ENCODE measurements around the gene NAIP.
"Not testable (repeated sequence)": the region's sequence is repeated elsewhere in the genome, so short reads cannot be mapped to it uniquely, and the experiment has no call there.

Gene NAIP, protein sequence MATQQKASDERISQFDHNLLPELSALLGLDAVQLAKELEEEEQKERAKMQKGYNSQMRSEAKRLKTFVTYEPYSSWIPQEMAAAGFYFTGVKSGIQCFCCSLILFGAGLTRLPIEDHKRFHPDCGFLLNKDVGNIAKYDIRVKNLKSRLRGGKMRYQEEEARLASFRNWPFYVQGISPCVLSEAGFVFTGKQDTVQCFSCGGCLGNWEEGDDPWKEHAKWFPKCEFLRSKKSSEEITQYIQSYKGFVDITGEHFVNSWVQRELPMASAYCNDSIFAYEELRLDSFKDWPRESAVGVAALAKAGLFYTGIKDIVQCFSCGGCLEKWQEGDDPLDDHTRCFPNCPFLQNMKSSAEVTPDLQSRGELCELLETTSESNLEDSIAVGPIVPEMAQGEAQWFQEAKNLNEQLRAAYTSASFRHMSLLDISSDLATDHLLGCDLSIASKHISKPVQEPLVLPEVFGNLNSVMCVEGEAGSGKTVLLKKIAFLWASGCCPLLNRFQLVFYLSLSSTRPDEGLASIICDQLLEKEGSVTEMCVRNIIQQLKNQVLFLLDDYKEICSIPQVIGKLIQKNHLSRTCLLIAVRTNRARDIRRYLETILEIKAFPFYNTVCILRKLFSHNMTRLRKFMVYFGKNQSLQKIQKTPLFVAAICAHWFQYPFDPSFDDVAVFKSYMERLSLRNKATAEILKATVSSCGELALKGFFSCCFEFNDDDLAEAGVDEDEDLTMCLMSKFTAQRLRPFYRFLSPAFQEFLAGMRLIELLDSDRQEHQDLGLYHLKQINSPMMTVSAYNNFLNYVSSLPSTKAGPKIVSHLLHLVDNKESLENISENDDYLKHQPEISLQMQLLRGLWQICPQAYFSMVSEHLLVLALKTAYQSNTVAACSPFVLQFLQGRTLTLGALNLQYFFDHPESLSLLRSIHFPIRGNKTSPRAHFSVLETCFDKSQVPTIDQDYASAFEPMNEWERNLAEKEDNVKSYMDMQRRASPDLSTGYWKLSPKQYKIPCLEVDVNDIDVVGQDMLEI (N-terminal part only)

GRCh38 chr5:71025289-71025953 lies at the start of gene NAIP:
Gene NAIP (minus strand): TSS chr5:71025339. CDS start chr5:71012915, 12,424 bp downstream.
- DNase-seq = not testable (repeated sequence)

- not testable (repeated sequence) for DNase-seq
Observed at GRCh38 chr5:71067262-71067928, 42.3 kb upstream of the NAIP start, which contains the start of gene GTF2H2. Gene GTF2H2 (minus strand): TSS chr5:71067676. CDS start chr5:71062763, 4,913 bp downstream.

DNA sequence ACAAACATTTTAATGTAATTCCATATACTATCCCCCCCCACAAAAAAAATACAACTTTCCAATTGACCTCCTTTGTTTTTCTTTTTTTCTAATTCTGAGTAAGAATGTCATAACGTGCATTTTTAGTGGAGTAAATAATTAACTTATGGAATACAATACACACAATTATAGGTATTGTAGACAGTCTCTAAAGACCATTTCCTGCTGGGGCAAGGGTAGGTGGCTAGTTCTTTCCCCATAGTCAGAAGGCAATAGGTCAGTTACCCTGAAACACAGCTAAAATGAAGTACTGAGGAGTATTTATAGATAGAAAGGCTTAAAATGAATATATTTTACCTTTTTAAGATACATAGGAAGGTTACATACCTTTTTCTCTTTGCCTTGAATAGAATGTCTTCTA lies 36.2 kb upstream of the NAIP start:
- not testable (repeated sequence) for DNase-seq

- DNase-seq = not testable (repeated sequence)
Observed at GRCh38 chr5:71059426-71059825, 34.3 kb upstream of the NAIP start.

DNA sequence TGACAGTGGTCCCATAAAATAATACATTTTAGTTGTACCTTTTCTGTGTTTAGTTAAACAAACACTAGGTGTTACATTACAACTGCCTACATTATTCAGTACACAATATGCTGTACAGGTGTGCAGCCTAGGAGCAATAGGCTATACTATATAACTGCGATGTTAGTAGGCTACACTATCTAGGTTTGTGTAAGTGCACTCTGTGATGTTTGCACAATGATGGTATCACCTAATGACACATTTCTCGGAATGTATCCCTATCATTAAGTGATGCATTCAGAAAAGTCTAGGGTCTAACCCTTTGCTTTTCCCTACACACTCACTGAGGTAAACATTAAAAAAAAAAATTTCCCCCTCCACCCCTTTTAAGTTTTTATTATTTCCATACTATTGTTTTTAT lies 19.7 kb upstream of the NAIP start:
- DNase-seq = not testable (repeated sequence)

DNA sequence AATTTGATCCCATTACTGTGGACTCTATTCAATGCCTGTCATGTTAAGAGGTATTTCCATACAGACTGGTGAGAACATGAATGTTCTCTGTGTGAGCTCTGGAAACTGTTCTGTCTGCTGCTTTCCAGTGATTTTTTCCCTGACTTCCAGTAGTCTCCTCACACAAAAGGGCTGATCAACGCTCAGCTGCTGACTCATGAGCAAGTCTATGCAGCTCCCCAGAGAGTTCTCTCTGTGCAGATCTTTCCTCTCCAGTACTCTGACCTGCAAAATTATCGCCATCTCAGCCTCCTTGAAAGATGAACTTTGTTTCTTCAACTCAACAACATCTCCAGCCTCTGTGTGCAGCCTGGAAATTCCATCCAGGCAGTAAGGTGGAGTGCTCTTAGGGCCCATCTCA lies 19.0 kb upstream of the NAIP start:
- DNase-seq = not testable (repeated sequence)

DNA sequence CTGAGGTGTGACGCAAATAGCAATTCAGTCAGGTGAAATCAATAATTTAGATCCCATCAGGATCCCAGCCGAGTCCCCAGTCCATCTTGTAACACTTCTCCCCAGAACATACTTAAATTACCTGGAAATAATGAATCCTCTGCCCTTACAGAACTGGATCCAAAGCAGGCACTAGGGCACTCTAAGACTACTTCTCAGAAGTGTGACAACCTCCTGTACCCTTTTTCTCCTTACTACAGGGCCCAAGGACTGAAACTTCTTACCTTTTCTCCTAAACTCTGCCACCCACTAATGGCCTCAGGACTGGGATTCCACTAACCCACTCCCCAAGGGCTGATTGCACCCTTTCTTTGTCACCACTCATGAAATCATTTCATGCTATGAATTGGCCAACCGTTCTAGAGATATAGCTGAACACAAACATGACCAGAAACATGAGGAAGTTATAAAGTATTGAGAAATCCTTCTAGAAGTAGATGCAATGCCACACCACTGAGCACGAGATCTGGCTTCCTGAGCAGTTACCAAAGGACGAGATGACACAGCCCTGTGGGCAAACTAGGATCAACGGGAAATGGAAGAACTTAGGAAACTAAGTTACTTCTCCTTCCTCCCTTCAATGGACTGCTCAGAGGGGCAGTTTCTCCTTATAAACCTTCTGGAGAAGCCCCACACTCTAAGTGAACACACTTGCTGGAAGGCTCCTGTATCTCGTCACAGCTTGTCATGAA lies 6.1 kb upstream of the NAIP start:
- DNase-seq = not testable (repeated sequence)

DNA sequence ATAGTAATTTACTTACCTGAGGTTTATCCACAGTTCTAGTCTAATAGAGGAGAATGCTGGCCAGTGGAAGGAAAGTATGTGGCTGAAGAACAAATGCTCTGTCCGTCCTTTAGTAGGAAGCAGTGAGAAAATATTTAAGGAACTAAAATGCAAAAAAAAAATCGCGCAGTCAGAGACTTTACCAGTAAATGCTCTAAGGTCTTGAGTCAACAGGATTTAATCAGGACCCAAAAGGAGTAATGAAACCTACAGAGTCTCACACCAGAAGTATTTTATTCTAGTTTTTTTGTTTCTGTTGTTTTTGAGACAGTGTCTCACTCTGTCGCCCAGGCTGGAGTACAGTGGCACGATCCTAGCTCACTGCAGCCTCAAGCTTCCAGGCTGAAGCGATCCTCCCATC lies 4.5 kb downstream of the NAIP start:
- DNase-seq = not testable (repeated sequence)

GRCh38 chr5:71018376-71019005 lies 6.6 kb downstream of the NAIP start:
- DNase-seq = not testable (repeated sequence)

DNA sequence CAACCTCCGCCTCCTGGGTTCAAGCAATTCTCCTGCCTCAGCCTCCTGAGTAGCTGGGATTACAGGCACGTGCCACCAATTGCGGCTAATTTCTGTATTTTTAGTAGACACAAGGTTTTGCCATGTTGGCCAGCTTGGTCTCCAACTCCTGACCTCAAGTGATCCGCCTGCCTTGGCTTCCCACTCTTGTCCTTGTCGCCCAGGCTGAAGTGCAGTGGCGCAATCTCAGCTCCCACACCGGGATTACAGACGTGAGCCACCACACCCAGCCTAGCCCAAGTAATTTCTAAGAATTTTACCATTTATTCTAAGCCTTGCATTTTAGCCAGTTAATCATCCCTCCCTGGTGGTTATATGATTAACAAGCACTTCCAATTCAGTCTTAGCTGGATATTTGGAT lies 11.0 kb downstream of the NAIP start:
- DNase-seq = no peak

GRCh38 chr5:71013575-71013974 lies 11.6 kb downstream of the NAIP start:
- DNase-seq = no peak

DNA sequence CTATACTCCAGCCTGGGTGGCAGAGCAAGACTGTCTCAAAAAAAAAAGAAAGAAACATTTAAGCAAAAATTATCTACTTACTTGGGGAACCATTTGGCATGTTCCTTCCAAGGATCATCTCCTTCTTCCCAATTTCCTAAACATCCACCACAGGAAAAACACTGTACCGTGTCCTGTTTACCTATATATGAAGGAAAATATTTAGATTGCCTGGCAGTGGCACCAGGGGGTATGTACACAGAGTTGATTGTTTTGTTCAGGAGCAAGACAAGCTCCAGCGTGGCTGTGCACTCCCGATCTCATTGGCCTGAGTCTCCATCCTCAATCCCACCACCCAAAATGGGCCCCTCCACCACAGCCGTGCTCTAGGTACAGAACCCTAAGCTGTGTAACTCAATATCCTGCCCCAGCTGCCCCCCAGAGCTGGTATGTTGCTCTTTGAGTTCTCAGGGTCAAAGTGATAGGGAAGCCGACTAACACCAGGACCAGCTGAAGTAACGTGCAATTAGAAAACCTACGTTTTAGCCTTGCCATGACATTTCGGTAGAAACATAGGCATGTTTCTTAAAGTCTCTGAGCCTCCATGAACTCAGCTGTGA lies 13.8 kb downstream of the NAIP start:
- DNase-seq = no peak

DNA sequence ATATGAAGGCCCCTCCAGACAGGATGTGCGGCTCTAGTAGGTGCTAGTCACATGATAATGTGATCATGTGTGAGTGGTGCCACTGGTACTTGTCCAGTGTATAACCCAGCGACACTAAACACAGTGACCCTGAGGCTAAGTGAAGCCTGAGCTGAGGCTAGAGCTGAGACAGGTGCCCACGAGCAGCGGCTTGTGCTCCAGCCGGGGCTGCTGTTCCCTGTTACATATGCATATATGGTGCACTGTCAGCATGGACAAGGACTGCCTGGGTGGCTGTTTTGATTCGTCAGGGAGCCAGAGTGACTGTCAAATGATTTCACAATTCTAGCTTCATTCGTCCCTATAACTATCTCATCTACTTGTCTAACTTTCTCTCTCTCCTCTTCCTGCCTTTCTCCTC lies 18.2 kb downstream of the NAIP start:
- not testable (repeated sequence) for DNase-seq

DNA sequence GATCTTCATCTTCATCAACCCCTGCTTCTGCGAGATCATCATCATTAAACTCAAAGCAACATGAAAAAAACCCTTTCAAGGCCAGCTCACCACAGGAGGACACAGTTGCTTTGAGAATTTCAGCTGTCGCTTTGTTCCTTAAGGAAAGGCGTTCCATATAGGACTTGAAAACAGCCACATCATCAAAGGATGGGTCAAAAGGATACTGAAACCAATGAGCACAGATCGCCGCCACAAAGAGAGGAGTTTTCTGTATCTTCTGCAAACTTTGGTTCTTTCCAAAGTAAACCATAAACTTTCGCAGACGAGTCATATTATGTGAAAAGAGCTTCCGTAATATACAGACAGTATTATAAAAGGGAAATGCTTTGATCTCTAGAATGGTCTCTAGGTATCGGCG lies 40.3 kb downstream of the NAIP start:
- DNase-seq = not testable (repeated sequence)

GRCh38 chr5:70967220-70967619 lies 57.9 kb downstream of the NAIP start:
- DNase-seq = not testable (repeated sequence)

GRCh38 chr5:70964531-70964930 lies 60.6 kb downstream of the NAIP start:
- not testable (repeated sequence) for DNase-seq

DNA sequence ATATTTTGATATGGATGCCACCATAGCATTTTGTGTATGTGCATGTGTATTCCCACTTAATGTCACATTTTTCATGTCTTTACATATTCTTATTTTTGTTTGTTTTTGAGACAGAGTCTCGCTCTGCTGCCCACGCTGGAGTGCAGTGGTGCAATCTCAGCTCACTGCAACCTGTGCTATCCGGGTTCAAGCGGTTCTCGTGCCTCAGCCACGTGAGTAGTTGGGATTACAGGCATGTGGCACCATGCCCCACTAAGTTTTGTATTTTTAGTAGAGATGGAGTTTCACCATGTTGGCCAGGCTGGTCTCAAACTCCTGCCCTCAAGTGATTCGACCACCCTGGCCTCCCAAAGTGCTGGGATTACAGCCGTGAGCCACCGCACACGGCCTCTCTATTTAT lies 72.1 kb downstream of the NAIP start:
- DNase-seq = not testable (repeated sequence)

DNA sequence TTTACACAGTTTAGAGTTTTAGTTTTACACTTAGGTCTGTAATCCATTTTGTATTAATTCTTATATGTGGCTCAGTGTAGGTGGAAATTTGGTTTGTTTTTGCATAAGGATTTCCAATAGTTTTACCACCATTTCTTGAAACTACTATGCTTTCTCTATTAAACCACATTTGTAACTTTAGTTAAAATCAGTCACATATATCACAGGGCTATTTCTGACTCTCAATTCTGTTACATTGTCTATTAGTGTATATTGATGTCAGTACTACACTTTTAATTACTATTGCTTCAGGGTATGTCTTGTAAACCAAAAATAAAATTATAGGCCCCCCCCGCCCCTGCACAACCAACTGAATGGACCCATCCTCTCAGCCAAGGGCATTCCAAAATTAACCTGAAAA lies 92.6 kb downstream of the NAIP start:
- not testable (repeated sequence) for DNase-seq

- not testable (repeated sequence) for DNase-seq
Observed at GRCh38 chr5:70931709-70932368, 93.3 kb downstream of the NAIP start.

GRCh38 chr5:70925211-70925562 lies 100.0 kb downstream of the NAIP start:
- not testable (repeated sequence) for DNase-seq
